Neural cell (in vitro differentiated cells): ENCODE data around the gene ETFA. TPM values are rescaled to one million over a fixed set of nuclear protein-coding genes. Genes with fewer than 3 reads are reported as not detected.

Experiments
- H2AFZ ChIP-seq: fragments of 200-600, 300-800 bp; sonication (generic), shearing (Covaris generic); 2 replicates; pipeline ENCODE4 v1.6.0; 2014; ENCODE audit warnings: low read depth, mild to moderate bottlenecking, antibody characterized with exemption, low read length, moderate library complexity
- H3F3A ChIP-seq: fragments of 200-600 bp; shearing (Covaris generic); 2 replicates; pipeline ENCODE4 v1.6.1; 2016; ENCODE audit warnings: mild to moderate bottlenecking, moderate library complexity, mixed read lengths, antibody characterized with exemption, low read length; ENCODE audit not compliant: insufficient read depth, poor library complexity, severe bottlenecking
- H3K27ac ChIP-seq: fragments of 200-600, 300-800 bp; sonication (generic), shearing (Covaris generic); 2 replicates; pipeline ENCODE4 v1.5.1; 2014; ENCODE audit warnings: mild to moderate bottlenecking, low read length, moderate library complexity
- H3K27me3 ChIP-seq: fragments of 300-800, 200-600 bp; sonication (generic), shearing (Covaris generic); 2 replicates; pipeline ENCODE4 v1.6.0; 2014; ENCODE audit warnings: mild to moderate bottlenecking, low read depth, low read length, moderate library complexity; ENCODE audit not compliant: insufficient read depth
- H3K36me3 ChIP-seq: fragments of 300-800, 200-600 bp; sonication (generic), shearing (Covaris generic); 2 replicates; pipeline ENCODE4 v1.5.1; 2014; ENCODE audit warnings: mild to moderate bottlenecking, antibody characterized with exemption, low read length, moderate library complexity; ENCODE audit not compliant: insufficient read depth
- H3K4me2 ChIP-seq: fragments of 300-800, 200-600 bp; sonication (generic), shearing (Covaris generic); 2 replicates; pipeline ENCODE4 v1.6.0; 2014; ENCODE audit warnings: mild to moderate bottlenecking, low read length
- H3K4me3 ChIP-seq: fragments of 300-800, 200-600 bp; sonication (generic), shearing (Covaris generic); 2 replicates; pipeline ENCODE4 v1.5.1; 2014; ENCODE audit warnings: mild to moderate bottlenecking, low read length, moderate library complexity
- H3K79me2 ChIP-seq: fragments of 200-600 bp; shearing (Covaris generic); replicated peaks from 2 replicates; pipeline ENCODE4 v1.6.0; 2014; ENCODE audit warnings: mild to moderate bottlenecking, low read length, moderate library complexity; ENCODE audit not compliant: insufficient read depth
- H3K9ac ChIP-seq: fragments of 300-800, 200-600 bp; sonication (generic), shearing (Covaris generic); 2 replicates; pipeline ENCODE4 v1.6.1; 2016; ENCODE audit warnings: mild to moderate bottlenecking, low read length, mixed read lengths
- H3K9me2 ChIP-seq: fragments of 200-600 bp; shearing (Covaris generic); 2 replicates; pipeline ENCODE4 v1.6.1; 2016; ENCODE audit warnings: mild to moderate bottlenecking, low read length, mixed read lengths; ENCODE audit not compliant: insufficient read depth
- H3K9me3 ChIP-seq: fragments of 200-600, 300-800 bp; sonication (generic), shearing (Covaris generic); 2 replicates; pipeline ENCODE4 v1.6.1; 2016; ENCODE audit warnings: mild to moderate bottlenecking, mixed run types, low read length, moderate library complexity, mixed read lengths
- H4K20me1 ChIP-seq: fragments of 200-600 bp; shearing (Covaris generic); 2 replicates; pipeline ENCODE4 v1.6.1; 2016; ENCODE audit warnings: mild to moderate bottlenecking, mixed run types; ENCODE audit not compliant: insufficient read depth
- EP300 ChIP-seq: fragments of 450-650 bp; conservative IDR thresholded peaks from 2 replicates; pipeline ENCODE4 v1.6.1; 2014; ENCODE audit warnings: antibody characterized with exemption, mild to moderate bottlenecking, moderate library complexity; ENCODE audit not compliant: poor library complexity, severe bottlenecking
- EZH2 ChIP-seq: fragments of 200-600, 300-800 bp; shearing (Covaris generic), sonication (generic); IDR thresholded peaks from 2 replicates; pipeline ENCODE4 v1.6.1; 2014; ENCODE audit warnings: antibody characterized with exemption, low read length, borderline replicate concordance, mild to moderate bottlenecking; ENCODE audit not compliant: insufficient read depth, poor library complexity, severe bottlenecking
- MXI1 ChIP-seq: fragments of 450-650 bp; conservative IDR thresholded peaks from 2 replicates; pipeline ENCODE4 v1.6.1; 2014; ENCODE audit warnings: antibody characterized with exemption, mild to moderate bottlenecking; ENCODE audit not compliant: poor library complexity, severe bottlenecking
- POLR2AphosphoS5 ChIP-seq: IDR thresholded peaks from 2 replicates; pipeline ENCODE4 v1.6.1; 2012
- RAD21 ChIP-seq: fragments of 450-650 bp; conservative IDR thresholded peaks from 2 replicates; pipeline ENCODE4 v1.6.1; 2014; ENCODE audit warnings: antibody characterized with exemption, mild to moderate bottlenecking, moderate library complexity
- SMC3 ChIP-seq: fragments of 450-650 bp; conservative IDR thresholded peaks from 2 replicates; pipeline ENCODE4 v1.6.1; 2014; ENCODE audit warnings: antibody characterized with exemption, mild to moderate bottlenecking, moderate library complexity; ENCODE audit not compliant: poor library complexity
- TAF1 ChIP-seq: IDR thresholded peaks from 2 replicates; pipeline ENCODE4 v1.6.1; 2012; ENCODE audit warnings: low read depth
- polyA plus RNA-seq: library from polyadenylated mRNA; depleted of rRNA; stranded (reverse); fragments of >200 nt; gene quantifications from 2 replicates; pipeline ENCODE4 v1.2.3, GENCODE V29; 2014
- TF ChIP-seq, protein P1 (sequence below): fragments of 450-650 bp; IDR thresholded peaks from 2 replicates; pipeline ENCODE4 v1.5.1; 2014; ENCODE audit warnings: antibody characterized with exemption, mild to moderate bottlenecking, moderate library complexity; ENCODE audit not compliant: poor library complexity, severe bottlenecking
- TF ChIP-seq, protein P2 (sequence below): IDR thresholded peaks from 2 replicates; pipeline ENCODE4 v1.6.1; 2012; ENCODE audit warnings: borderline replicate concordance

The ETFA gene
- polyA plus RNA-seq, 1 donor from 2014 or later, result 145 TPM

DNA sequence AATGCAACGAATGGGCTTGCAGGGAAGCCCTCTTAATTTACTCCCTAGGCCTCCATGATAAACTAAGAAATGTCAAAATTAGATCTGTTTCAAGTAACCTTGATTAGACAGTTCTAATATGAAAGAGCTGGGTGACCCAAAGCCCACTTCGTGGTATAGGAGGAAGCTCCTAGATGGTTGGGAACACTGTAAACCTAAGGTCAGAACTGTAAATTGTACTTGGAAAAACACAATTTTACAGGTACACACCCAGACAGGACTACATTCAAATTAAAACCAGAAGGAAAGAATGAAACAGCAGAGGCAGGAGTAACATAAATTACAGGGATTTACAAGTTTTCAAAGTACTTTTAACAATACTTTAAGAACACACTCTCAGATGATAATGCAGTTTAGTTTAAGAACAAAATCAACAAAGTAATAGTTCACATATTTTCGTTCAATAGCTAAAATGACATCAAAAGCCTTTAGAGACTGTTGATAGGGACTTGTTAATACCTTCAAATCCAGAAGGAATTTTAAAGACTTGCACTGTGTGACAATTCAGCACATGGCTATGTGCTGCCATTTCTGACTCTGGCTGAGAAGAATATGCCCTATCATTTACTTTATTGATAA is 43.7 kb upstream of the ETFA start:
- Histone ChIP-seq H3K36me3 (no peaks in the 10 kb centered on the region), H3K4me3 (no peak overlapping the region), H3K27me3 (no peaks in the 10 kb centered on the region), H3K9ac (no peak overlapping the region), H3K27ac (no peak overlapping the region), H2AFZ (no peak overlapping the region), H3K9me2 (no peaks in the 10 kb centered on the region), H4K20me1 (no peaks in the 10 kb centered on the region), H3K9me3 (no peaks in the 10 kb centered on the region), H3K4me2 (no peak overlapping the region), H3K79me2 (no peaks in the 10 kb centered on the region), H3F3A (no peaks in the 10 kb centered on the region)
- TF ChIP-seq EZH2 (no peak), POLR2AphosphoS5 (no peak), MXI1 (no peak), EP300 (no peak), SMC3 (no peak)
- TF ChIP-seq, protein P1, sequence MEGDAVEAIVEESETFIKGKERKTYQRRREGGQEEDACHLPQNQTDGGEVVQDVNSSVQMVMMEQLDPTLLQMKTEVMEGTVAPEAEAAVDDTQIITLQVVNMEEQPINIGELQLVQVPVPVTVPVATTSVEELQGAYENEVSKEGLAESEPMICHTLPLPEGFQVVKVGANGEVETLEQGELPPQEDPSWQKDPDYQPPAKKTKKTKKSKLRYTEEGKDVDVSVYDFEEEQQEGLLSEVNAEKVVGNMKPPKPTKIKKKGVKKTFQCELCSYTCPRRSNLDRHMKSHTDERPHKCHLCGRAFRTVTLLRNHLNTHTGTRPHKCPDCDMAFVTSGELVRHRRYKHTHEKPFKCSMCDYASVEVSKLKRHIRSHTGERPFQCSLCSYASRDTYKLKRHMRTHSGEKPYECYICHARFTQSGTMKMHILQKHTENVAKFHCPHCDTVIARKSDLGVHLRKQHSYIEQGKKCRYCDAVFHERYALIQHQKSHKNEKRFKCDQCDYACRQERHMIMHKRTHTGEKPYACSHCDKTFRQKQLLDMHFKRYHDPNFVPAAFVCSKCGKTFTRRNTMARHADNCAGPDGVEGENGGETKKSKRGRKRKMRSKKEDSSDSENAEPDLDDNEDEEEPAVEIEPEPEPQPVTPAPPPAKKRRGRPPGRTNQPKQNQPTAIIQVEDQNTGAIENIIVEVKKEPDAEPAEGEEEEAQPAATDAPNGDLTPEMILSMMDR, result no peak
- TF ChIP-seq, protein P2, sequence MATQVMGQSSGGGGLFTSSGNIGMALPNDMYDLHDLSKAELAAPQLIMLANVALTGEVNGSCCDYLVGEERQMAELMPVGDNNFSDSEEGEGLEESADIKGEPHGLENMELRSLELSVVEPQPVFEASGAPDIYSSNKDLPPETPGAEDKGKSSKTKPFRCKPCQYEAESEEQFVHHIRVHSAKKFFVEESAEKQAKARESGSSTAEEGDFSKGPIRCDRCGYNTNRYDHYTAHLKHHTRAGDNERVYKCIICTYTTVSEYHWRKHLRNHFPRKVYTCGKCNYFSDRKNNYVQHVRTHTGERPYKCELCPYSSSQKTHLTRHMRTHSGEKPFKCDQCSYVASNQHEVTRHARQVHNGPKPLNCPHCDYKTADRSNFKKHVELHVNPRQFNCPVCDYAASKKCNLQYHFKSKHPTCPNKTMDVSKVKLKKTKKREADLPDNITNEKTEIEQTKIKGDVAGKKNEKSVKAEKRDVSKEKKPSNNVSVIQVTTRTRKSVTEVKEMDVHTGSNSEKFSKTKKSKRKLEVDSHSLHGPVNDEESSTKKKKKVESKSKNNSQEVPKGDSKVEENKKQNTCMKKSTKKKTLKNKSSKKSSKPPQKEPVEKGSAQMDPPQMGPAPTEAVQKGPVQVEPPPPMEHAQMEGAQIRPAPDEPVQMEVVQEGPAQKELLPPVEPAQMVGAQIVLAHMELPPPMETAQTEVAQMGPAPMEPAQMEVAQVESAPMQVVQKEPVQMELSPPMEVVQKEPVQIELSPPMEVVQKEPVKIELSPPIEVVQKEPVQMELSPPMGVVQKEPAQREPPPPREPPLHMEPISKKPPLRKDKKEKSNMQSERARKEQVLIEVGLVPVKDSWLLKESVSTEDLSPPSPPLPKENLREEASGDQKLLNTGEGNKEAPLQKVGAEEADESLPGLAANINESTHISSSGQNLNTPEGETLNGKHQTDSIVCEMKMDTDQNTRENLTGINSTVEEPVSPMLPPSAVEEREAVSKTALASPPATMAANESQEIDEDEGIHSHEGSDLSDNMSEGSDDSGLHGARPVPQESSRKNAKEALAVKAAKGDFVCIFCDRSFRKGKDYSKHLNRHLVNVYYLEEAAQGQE, result no peak

DNA sequence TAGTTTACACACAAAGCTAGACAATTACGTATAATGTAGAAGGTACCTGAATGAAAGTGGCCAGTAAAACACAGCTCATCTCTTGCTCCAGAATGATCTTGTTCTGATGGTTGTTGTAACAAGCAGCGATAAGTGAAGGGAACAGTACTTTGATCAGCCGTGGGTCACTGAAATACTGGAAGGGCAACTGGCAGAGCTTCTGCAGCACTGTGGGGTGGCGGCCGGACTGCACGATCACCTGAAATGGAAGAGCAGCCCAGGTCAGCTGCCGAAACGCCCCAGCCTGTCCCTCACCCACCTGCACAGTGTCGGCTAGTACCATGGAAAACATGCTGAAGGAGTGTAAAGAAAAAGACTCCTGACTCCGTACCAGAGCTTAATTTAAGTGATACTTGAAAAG is 42.6 kb upstream of the ETFA start:
- Histone ChIP-seq H3K27me3 (peaks cover 9% of the 10 kb centered on the region), H3K4me3 (no peak overlapping the region), H3K79me2 (no peaks in the 10 kb centered on the region), H3K9me3 (no peaks in the 10 kb centered on the region), H3K36me3 (no peaks in the 10 kb centered on the region), H2AFZ (no peak overlapping the region), H3F3A (no peaks in the 10 kb centered on the region), H3K9me2 (no peaks in the 10 kb centered on the region), H3K27ac (no peak overlapping the region), H4K20me1 (no peaks in the 10 kb centered on the region), H3K9ac (no peak overlapping the region), H3K4me2 (no peak overlapping the region)
- TF ChIP-seq, protein P1, result no peak
- TF ChIP-seq RAD21 (no peak), POLR2AphosphoS5 (no peak), MXI1 (no peak), EP300 (no peak), TAF1 (no peak), SMC3 (no peak), EZH2 (no peak)
- TF ChIP-seq, protein P2, result no peak
